ENCODE data around the gene OSM. TPM values are rescaled to one million over a fixed set of nuclear protein-coding genes. Genes with fewer than 3 reads are reported as not detected.

Gene OSM
- total and polyA plus RNA-seq, 7 donors, result 0.60 to 12.8 (median 1.5) TPM

DNA sequence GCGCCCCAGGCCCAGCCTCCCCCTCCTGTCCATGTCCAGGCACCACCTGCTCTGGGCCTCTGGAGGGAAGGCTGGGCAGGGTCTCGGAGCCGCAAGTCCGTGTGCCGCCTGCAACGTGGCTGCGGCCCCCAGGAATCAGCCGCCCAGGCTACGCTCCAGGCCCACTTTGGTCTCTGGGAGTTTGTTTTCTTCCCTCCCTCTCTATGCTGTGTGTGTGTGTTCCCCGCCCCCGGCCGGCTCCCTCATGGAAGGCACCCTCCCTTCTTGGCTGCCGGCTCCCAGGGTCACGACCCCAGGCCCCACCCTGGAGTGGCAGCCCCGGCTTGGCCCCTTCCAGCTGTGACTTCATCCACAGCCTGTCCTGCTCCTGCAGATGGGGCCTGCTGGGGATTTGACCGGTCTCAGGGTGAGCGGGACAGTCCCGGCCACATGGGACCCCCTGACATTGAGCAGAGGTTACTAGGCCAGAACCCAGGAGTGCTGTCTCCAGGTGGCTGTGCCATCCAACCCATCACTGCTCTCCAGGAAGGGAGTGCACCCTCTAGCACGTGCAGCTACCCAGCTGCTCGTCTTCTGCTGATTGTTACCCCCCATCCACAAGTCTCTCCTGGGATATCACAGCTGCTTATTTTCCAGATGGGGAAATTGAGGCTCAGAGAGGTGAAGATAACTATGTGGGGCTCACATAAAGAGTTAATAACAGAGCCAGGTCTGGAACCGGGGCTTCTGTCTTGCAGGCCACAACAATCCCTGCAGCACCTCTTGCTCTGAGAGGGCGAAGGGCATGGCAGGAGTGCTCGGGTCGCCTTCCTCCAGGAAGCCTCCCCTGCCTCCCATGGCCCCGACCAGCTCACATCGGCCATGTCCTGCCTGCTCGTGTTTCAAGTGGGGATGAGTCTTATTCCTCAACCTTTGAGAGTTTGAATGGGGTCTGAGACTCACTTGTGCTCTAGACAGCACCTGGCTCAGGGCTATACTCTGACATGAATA, 17.3 kb downstream of the OSM start:
- intact Hi-C loops (cut with DNase I), result loop anchor here (5.0 kb wide), 1 partner anchor 52 kb away; no protein-coding TSS in a partner anchor
- 66 to 76% methylated on average over 27 of the region's 27 CpGs for WGBS, 2 donors
- Histone ChIP-seq H3K4me3 (no peak overlapping the region), H3K27ac (peak overlapping the region in 1 of 4 donors; percentile 32), H3K27me3 (peaks cover 5 to 51% (median 24%) of the 10 kb centered on the region in 3 donors), H3K36me3 (no peaks in the 10 kb centered on the region), H3K4me1 (peaks cover 0 to 38% (median 32%) of the 10 kb centered on the region in 4 donors), H3K9me3 (no peaks in the 10 kb centered on the region)
- TF ChIP-seq POLR2AphosphoS5 (IDR thresholded peaks at IDR 0.05), result no peak
- no peak for TF ChIP-seq POLR2A (IDR thresholded peaks at IDR 0.05)
- no peak for TF ChIP-seq EP300 (IDR thresholded peaks at IDR 0.05)
- TF ChIP-seq, protein P1, sequence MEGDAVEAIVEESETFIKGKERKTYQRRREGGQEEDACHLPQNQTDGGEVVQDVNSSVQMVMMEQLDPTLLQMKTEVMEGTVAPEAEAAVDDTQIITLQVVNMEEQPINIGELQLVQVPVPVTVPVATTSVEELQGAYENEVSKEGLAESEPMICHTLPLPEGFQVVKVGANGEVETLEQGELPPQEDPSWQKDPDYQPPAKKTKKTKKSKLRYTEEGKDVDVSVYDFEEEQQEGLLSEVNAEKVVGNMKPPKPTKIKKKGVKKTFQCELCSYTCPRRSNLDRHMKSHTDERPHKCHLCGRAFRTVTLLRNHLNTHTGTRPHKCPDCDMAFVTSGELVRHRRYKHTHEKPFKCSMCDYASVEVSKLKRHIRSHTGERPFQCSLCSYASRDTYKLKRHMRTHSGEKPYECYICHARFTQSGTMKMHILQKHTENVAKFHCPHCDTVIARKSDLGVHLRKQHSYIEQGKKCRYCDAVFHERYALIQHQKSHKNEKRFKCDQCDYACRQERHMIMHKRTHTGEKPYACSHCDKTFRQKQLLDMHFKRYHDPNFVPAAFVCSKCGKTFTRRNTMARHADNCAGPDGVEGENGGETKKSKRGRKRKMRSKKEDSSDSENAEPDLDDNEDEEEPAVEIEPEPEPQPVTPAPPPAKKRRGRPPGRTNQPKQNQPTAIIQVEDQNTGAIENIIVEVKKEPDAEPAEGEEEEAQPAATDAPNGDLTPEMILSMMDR (IDR thresholded peaks at IDR 0.05), result no peak
- DNase-seq, result peak; percentile 79

DNA sequence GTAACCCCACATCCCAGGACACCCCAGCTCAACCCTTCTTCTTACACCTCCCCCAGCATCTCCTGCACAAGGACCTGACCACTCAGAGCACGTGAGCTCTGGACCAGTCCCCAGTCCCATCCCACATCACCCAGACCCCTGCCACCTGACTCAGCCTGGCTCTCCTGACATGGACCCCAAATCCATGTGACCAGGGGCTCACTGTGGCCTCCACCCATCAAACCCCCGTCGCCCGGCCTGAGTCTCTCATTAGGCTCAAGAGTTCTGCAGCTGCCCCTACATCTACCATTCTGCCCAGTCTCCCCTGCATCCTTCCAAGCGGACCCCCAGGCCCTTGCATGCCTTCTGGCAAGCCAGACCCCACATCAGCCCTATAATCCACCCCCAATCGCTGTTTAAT, 18.2 kb downstream of the OSM start:
- H3K4me1 ChIP-seq, result peaks cover 0 to 35% (median 28%) of the 10 kb centered on the region in 4 donors
- H3K9me3 ChIP-seq, result no peaks in the 10 kb centered on the region
- TF ChIP-seq EP300 (IDR thresholded peaks at IDR 0.05) (no peak), POLR2A (IDR thresholded peaks at IDR 0.05) (no peak), POLR2AphosphoS5 (IDR thresholded peaks at IDR 0.05) (no peak)
- TF ChIP-seq, protein P1 (IDR thresholded peaks at IDR 0.05), result no peak
- H3K4me3 ChIP-seq, result no peak overlapping the region
- H3K36me3 ChIP-seq, result no peaks in the 10 kb centered on the region
- intact Hi-C loops (cut with DNase I), result loop anchor here (5.0 kb wide), 1 partner anchor 51 kb away; no protein-coding TSS in a partner anchor
- peak overlapping the region in 1 of 4 donors; percentile 32 for H3K27ac ChIP-seq
- H3K27me3 ChIP-seq, result peaks cover 5 to 54% (median 24%) of the 10 kb centered on the region in 3 donors
- no peak for DNase-seq
- 68 to 72% methylated on average over 6 of the region's 6 CpGs for WGBS, 2 donors

DNA sequence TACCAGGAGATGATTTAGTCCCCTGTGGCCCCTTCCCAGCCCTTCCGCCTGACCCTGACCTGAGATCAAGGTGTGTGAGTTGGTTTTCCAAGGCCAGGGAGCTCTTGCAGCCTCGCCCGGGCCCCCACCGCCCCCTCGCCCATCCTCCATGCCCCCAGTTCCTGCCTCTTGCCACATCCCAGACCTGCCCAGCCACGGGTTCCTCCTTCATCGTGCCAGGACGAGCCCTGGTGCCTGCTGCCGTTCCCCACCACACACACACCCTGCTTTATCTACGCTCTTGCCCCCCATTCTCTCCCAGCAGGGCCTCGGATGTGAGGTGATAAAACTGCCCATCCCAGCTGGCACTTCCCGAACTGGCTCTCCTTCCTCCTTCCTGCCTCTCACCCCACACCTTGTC, 18.7 kb downstream of the OSM start:
- WGBS, 2 donors, result 23 to 50% methylated on average over 12 of the region's 12 CpGs
- no peaks in the 10 kb centered on the region for H3K9me3 ChIP-seq
- no peak overlapping the region for H3K4me3 ChIP-seq
- H3K36me3 ChIP-seq, result no peaks in the 10 kb centered on the region
- H3K27me3 ChIP-seq, result peaks cover 5 to 54% (median 24%) of the 10 kb centered on the region in 3 donors
- TF ChIP-seq EP300 (IDR thresholded peaks at IDR 0.05) (no peak), POLR2AphosphoS5 (IDR thresholded peaks at IDR 0.05) (no peak), POLR2A (IDR thresholded peaks at IDR 0.05) (no peak)
- TF ChIP-seq, protein P1 (IDR thresholded peaks at IDR 0.05), result no peak
- no peak for DNase-seq
- peaks cover 0 to 30% (median 23%) of the 10 kb centered on the region in 4 donors for H3K4me1 ChIP-seq
- no peak overlapping the region for H3K27ac ChIP-seq
- intact Hi-C loops (cut with DNase I), result loop anchor here (5.0 kb wide), 1 partner anchor 51 kb away; no protein-coding TSS in a partner anchor

DNA sequence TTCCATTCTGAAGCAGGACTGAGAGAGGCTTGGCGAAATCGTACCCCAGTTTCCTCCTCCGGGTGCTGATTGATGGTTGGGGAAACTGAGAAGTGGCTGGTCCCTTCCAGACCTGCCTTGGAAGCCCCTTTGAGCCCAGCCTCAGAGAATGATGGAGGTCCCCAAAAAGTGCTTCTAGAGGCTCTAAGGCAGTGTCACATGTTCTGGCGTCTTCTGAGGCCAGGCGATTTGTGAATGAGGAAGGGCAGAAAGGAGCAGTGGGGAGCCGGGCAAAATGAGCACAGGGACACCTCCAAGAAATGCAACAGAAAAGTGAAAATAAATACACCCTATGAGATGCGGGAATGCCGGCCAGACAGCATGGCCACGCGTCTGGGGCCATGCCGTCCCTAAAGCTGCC, 19.1 kb downstream of the OSM start:
- 34 to 65% methylated on average over 11 of the region's 11 CpGs for WGBS, 2 donors
- no peak for TF ChIP-seq POLR2A (IDR thresholded peaks at IDR 0.05)
- no peak for TF ChIP-seq POLR2AphosphoS5 (IDR thresholded peaks at IDR 0.05)
- no peak for TF ChIP-seq EP300 (IDR thresholded peaks at IDR 0.05)
- TF ChIP-seq, protein P1 (IDR thresholded peaks at IDR 0.05), result no peak
- no peak for DNase-seq
- H3K9me3 ChIP-seq, result no peaks in the 10 kb centered on the region
- H3K36me3 ChIP-seq, result no peaks in the 10 kb centered on the region
- intact Hi-C loops (cut with DNase I), result loop anchor here (5.0 kb wide), 1 partner anchor 50 kb away; no protein-coding TSS in a partner anchor
- H3K27me3 ChIP-seq, result peaks cover 5 to 54% (median 24%) of the 10 kb centered on the region in 3 donors
- no peak overlapping the region for H3K4me3 ChIP-seq
- no peak overlapping the region for H3K27ac ChIP-seq
- peaks cover 0 to 26% (median 19%) of the 10 kb centered on the region in 4 donors for H3K4me1 ChIP-seq

All from sigmoid colon (tissue), 7 donors.